Activated T-cell treated with anti-CD3 and anti-CD28 coated beads, Interleukin-2, amount 50 U/mL, for 72 hours (primary cell): ENCODE data around the gene IPO4. TPM values are rescaled to one million over a fixed set of nuclear protein-coding genes. Genes with fewer than 3 reads are reported as not detected.

Experiments used
- ATAC-seq, 2 donors: fragments of 150-1000 bp; cut with Tn5 transposase; replicated peaks in 1 of 2; 2 replicates each; pipeline ENCODE4 v1.10.0; 2021; ENCODE audit warnings: moderate library complexity in 2 of 2, mild to moderate bottlenecking in 1 of 2
- DNase-seq, 2 donors: peaks; one replicate each; pipeline ENCODE4 v3.0.0; 2021 to 2022; ENCODE audit warnings: mixed read lengths in 1 of 2
- H3K27ac Mint-ChIP-seq: one replicate; pipeline ENCODE4 v1.8.0; 2022; ENCODE audit warnings: mild to moderate bottlenecking, moderate library complexity, mixed read lengths
- H3K27me3 Mint-ChIP-seq: one replicate; pipeline ENCODE4 v1.8.0; 2022; ENCODE audit warnings: low read depth, mixed read lengths
- H3K36me3 Mint-ChIP-seq, 2 donors: one replicate each; pipeline ENCODE4 v1.8.0; 2022; ENCODE audit warnings: mixed read lengths in 2 of 2, mild to moderate bottlenecking in 1 of 2; ENCODE audit not compliant: insufficient read depth in 2 of 2
- H3K4me1 Mint-ChIP-seq: one replicate; pipeline ENCODE4 v1.8.0; 2022; ENCODE audit warnings: low read depth, mixed read lengths
- H3K4me3 Mint-ChIP-seq, 2 donors: one replicate each; pipeline ENCODE4 v1.8.0; 2022; ENCODE audit warnings: mild to moderate bottlenecking in 2 of 2, mixed read lengths in 2 of 2, moderate library complexity in 2 of 2
- H3K9me3 Mint-ChIP-seq, 2 donors: one replicate each; pipeline ENCODE4 v1.8.0; 2022; ENCODE audit warnings: mixed read lengths in 2 of 2
- total RNA-seq, 2 donors: library from RNA; stranded (reverse); gene quantifications; one replicate each; pipeline ENCODE4 v1.2.3, GENCODE V29; 2022

The IPO4 gene
- total RNA-seq, 2 donors from 2014 or later: 30.9 to 38.0 TPM

GRCh38 chr14:24171422-24172260 is 17.0 kb downstream of the IPO4 start, which contains the start of gene REC8:
Gene REC8 (plus strand): TSS chr14:24172080. CDS start chr14:24172553, 473 bp downstream.
- Mint-ChIP-seq H3K4me3 (peak within 1 kb of the TSS; percentile 82 to 91), H3K27me3 (no peaks in the 10 kb centered on the region), H3K9me3 (no peaks in the 10 kb centered on the region), H3K27ac (peak within 1 kb of the TSS; percentile 91), H3K4me1 (peaks cover 37% of the 10 kb centered on the region), H3K36me3 (peaks cover 9 to 19% of the 10 kb centered on the region in 2 donors)
- DNase-seq (peak; percentile 71 to 77), ATAC-seq (peak; percentile 78 to 79)

GRCh38 chr14:24167469-24168114 is 21.0 kb downstream of the IPO4 start:
- H3K4me3 Mint-ChIP-seq: no peak overlapping the region
- ATAC-seq: no peak
- no peaks in the 10 kb centered on the region for H3K27me3 Mint-ChIP-seq
- H3K36me3 Mint-ChIP-seq: peaks cover 24 to 54% of the 10 kb centered on the region in 2 donors
- DNase-seq: no peak
- peak overlapping the region; percentile 36 for H3K27ac Mint-ChIP-seq
- no peaks in the 10 kb centered on the region for H3K9me3 Mint-ChIP-seq
- H3K4me1 Mint-ChIP-seq: peaks cover 73% of the 10 kb centered on the region

GRCh38 chr14:24165785-24166184 is 22.8 kb downstream of the IPO4 start:
- no peaks in the 10 kb centered on the region for H3K9me3 Mint-ChIP-seq
- DNase-seq: no peak

DNA sequence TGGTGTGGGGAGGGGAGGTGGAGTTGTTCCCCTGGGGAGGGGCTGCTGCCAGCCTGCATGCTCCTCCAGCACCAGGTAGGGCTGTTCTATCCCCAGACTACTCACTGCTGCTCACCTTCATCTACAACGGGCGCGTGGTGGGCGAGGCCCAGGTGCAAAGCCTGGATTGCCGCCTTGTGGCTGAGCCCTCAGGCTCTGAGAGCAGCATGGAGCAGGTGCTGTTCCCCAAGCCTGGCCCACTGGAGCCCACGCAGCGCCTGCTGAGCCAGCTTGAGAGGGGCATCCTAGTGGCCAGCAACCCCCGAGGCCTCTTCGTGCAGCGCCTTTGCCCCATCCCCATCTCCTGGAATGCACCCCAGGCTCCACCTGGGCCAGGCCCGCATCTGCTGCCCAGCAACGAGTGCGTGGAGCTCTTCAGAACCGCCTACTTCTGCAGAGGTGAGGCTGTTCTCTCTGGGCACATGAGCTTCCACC is 24.1 kb downstream of the IPO4 start:
- peaks cover 31 to 58% of the 10 kb centered on the region in 2 donors for H3K36me3 Mint-ChIP-seq
- H3K4me3 Mint-ChIP-seq: no peak overlapping the region
- DNase-seq: no peak
- H3K9me3 Mint-ChIP-seq: no peaks in the 10 kb centered on the region
- no peaks in the 10 kb centered on the region for H3K27me3 Mint-ChIP-seq
- H3K4me1 Mint-ChIP-seq: peaks cover 72% of the 10 kb centered on the region
- ATAC-seq: no peak
- H3K27ac Mint-ChIP-seq: peak overlapping the region; percentile 21

More at GRCh38 chr14:24165785-24166184, 22.8 kb downstream of the IPO4 start:
- H3K27ac Mint-ChIP-seq: no peak overlapping the region
- H3K4me1 Mint-ChIP-seq: peaks cover 75% of the 10 kb centered on the region
- H3K4me3 Mint-ChIP-seq: no peak overlapping the region
- peaks cover 32 to 63% of the 10 kb centered on the region in 2 donors for H3K36me3 Mint-ChIP-seq
- no peaks in the 10 kb centered on the region for H3K27me3 Mint-ChIP-seq
- no peak for ATAC-seq

- peak in 1 of 2 donors; percentile 33 for DNase-seq
- Mint-ChIP-seq H3K4me1 (peaks cover 65% of the 10 kb centered on the region), H3K9me3 (no peaks in the 10 kb centered on the region), H3K27ac (peak overlapping the region; percentile 97), H3K36me3 (peaks cover 23 to 49% of the 10 kb centered on the region in 2 donors), H3K4me3 (peak overlapping the region; percentile 83 to 86), H3K27me3 (no peaks in the 10 kb centered on the region)
- peak in 1 of 2 donors; percentile 14 for ATAC-seq
Measured at GRCh38 chr14:24162093-24162492, 26.5 kb downstream of the IPO4 start.

DNA sequence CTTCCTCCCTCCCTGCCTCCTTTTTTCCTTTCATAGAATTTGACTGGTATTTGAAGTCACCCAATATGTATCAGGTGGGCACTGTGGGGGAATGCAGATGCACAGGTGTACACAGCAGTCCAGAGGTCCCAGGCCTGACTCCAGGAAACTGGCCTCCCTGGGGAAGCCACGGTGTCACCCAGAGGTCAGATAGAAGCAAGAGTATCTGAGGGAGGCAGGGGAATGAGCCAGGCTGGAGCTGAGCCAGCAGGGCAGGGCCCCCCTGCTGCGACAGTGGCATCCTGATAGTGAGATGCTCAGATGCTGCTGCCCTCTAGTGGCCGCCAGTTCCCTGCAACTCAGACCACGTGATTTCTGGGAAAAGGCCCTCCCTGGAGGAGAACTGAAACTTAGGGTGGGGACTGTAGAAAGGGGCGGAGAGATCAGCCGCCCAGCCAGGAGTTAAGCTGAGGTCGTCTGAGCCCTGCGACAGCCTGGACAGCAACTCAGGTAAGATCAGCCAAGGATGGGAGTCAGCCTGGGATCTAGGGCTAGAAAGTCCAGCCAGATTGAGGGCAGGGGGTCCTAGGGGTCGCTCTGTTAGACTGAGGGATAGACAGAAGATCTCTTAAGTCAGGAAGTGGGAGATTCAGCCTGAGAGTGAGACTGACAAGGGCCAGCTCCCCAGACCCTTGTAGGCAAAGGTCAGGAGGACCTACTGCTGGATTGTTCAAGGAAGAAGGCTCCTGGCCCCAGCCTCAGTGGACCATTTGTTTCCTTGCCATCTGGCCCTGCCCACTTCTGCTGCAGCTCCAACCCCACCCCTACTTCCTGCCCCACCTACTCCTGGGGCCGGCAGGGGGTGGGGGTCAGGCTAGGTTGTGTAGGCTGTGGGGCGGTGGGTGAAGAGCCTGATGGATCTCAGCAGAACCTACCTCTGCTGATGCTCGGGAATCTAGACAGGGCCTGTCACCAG is 27.5 kb downstream of the IPO4 start, which contains the start of gene IRF9:
Gene IRF9 (plus strand): TSS at position 416 of the 955 bp plus-strand sequence. CDS start 880 bp downstream, outside the sequence.
- no peaks in the 10 kb centered on the region for H3K9me3 Mint-ChIP-seq
- peaks cover 55% of the 10 kb centered on the region for H3K4me1 Mint-ChIP-seq
- no peaks in the 10 kb centered on the region for H3K27me3 Mint-ChIP-seq
- peak; percentile 96 to 99 for DNase-seq
- peak; percentile 87 to 88 for ATAC-seq
- peak within 1 kb of the TSS; percentile 97 for H3K27ac Mint-ChIP-seq
- peaks cover 23 to 42% of the 10 kb centered on the region in 2 donors for H3K36me3 Mint-ChIP-seq
- H3K4me3 Mint-ChIP-seq: peak within 1 kb of the TSS; percentile 83 to 86

- H3K36me3 Mint-ChIP-seq: peaks cover 23 to 41% of the 10 kb centered on the region in 2 donors
- peaks cover 52% of the 10 kb centered on the region for H3K4me1 Mint-ChIP-seq
- DNase-seq: no peak
- peak overlapping the region; percentile 97 for H3K27ac Mint-ChIP-seq
- no peaks in the 10 kb centered on the region for H3K9me3 Mint-ChIP-seq
- H3K4me3 Mint-ChIP-seq: peak overlapping the region in 1 of 2 donors; percentile 86
- no peak for ATAC-seq
- H3K27me3 Mint-ChIP-seq: no peaks in the 10 kb centered on the region
Measured at GRCh38 chr14:24160499-24160849, 28.1 kb downstream of the IPO4 start.

- Mint-ChIP-seq H3K9me3 (no peaks in the 10 kb centered on the region), H3K27me3 (no peaks in the 10 kb centered on the region), H3K27ac (peak overlapping the region; percentile 97), H3K4me3 (no peak overlapping the region), H3K4me1 (peaks cover 48% of the 10 kb centered on the region), H3K36me3 (peaks cover 24 to 37% of the 10 kb centered on the region in 2 donors)
- DNase-seq: no peak
- no peak for ATAC-seq
Measured at GRCh38 chr14:24159777-24160498, 28.7 kb downstream of the IPO4 start.

DNA sequence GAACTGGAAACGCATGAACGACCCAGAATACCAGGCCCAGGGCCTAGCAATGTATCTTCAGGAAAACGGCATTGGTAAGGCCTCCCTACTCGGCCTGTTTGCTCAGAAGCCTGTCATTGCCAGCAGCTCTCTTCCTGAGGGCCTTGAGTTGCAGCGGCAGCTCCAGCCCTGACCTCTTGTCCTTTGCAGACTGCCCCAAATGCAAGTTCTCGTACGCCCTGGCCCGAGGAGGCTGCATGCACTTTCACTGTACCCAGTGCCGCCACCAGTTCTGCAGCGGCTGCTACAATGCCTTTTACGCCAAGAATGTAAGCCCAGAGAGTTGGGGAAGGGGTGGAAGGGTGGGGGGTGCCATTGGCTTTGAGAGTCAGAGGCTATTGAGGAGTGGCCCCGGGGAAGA is 31.3 kb downstream of the IPO4 start:
- Mint-ChIP-seq H3K4me1 (peaks cover 25% of the 10 kb centered on the region), H3K36me3 (peaks cover 18% of the 10 kb centered on the region in 2 donors), H3K27me3 (no peaks in the 10 kb centered on the region), H3K4me3 (no peak overlapping the region), H3K27ac (no peak overlapping the region), H3K9me3 (no peaks in the 10 kb centered on the region)
- DNase-seq: no peak
- no peak for ATAC-seq

DNA sequence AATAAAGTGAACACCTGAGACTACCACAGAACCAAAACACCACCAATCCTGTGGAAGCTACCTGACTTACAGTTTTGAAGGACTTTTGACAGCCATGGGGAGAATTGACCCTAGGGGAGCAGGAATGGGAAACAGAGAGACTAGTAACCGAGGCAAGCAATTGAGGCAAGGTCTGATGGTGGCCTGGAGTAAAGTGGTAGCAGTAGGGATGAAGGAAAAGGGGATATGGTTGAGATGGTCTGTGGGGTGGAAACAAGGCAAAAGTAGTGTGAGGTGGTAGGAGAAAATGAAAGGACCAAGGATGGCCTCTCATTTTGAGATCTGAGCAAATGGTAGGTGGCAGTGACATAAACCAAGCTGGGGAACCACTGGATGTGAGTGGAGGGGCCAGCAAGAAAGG is 31.8 kb downstream of the IPO4 start:
- H3K27ac Mint-ChIP-seq: peak overlapping the region; percentile 7
- H3K36me3 Mint-ChIP-seq: peaks cover 14% of the 10 kb centered on the region in 2 donors
- H3K9me3 Mint-ChIP-seq: no peaks in the 10 kb centered on the region
- ATAC-seq (no peak), DNase-seq (no peak)
- H3K4me1 Mint-ChIP-seq: peaks cover 20% of the 10 kb centered on the region
- no peak overlapping the region for H3K4me3 Mint-ChIP-seq
- no peaks in the 10 kb centered on the region for H3K27me3 Mint-ChIP-seq

GRCh38 chr14:24155100-24155499 is 33.5 kb downstream of the IPO4 start:
- Mint-ChIP-seq H3K9me3 (no peaks in the 10 kb centered on the region), H3K36me3 (peaks cover 17 to 19% of the 10 kb centered on the region in 2 donors), H3K4me1 (peaks cover 9% of the 10 kb centered on the region)

More at GRCh38 chr14:24155100-24155499, 33.5 kb downstream of the IPO4 start:
- H3K4me3 Mint-ChIP-seq: no peak overlapping the region
- no peaks in the 10 kb centered on the region for H3K27me3 Mint-ChIP-seq
- DNase-seq: no peak
- ATAC-seq: no peak
- H3K27ac Mint-ChIP-seq: no peak overlapping the region
